Stimulated activated naive CD8-positive, alpha-beta T cell treated with anti-CD3 and anti-CD28 coated beads, Interleukin-15, amount 100 ng/mL, for 72 hours (primary cell): ENCODE data around the gene GRIN2A.
"Not testable (repeated sequence)": the region's sequence is repeated elsewhere in the genome, so short reads cannot be mapped to it uniquely, and the experiment has no call there.

ENCODE experiments used
- ATAC-seq: fragments of 150-1000 bp; cut with Tn5 transposase; 2 replicates; pipeline ENCODE4 v1.10.0; 2021; ENCODE audit warnings: mild to moderate bottlenecking, moderate library complexity
- DNase-seq, 2 donors: peaks; one replicate each; pipeline ENCODE4 v3.0.0; 2021 to 2022
- H3K27ac Mint-ChIP-seq, 2 donors: one replicate each; pipeline ENCODE4 v1.8.0; 2022; ENCODE audit warnings: mild to moderate bottlenecking in 2 of 2, mixed read lengths in 2 of 2, moderate library complexity in 2 of 2
- H3K27me3 Mint-ChIP-seq: one replicate; pipeline ENCODE4 v1.8.0; 2022; ENCODE audit warnings: mixed read lengths
- H3K4me1 Mint-ChIP-seq: one replicate; pipeline ENCODE4 v1.8.0; 2022; ENCODE audit warnings: mild to moderate bottlenecking, mixed read lengths
- H3K4me3 Mint-ChIP-seq, 2 donors: one replicate each; pipeline ENCODE4 v1.8.0; 2022; ENCODE audit warnings: mild to moderate bottlenecking in 2 of 2, mixed read lengths in 2 of 2, moderate library complexity in 1 of 2
- H3K9me3 Mint-ChIP-seq, 2 donors: one replicate each; pipeline ENCODE4 v1.8.0; 2022; ENCODE audit warnings: mixed read lengths in 2 of 2

Gene GRIN2A

DNA sequence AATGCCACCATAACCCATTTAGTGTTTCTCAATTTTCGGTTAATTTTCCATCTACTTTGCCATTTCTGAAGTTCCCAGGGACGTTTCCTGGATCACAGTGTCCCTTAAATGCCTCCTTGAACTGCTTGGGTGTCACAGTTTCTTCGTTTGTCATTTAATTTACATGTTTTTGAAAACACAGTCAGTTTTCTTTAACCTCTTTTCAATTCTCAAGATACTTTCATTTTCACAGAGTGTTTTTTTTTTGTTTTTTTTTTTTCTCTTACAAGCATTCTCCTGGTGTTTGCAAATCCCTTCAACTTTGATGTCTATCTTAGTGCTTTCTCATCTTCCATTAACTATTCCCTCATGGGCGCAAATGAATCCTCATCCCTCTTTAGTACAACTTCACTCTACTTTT, 283.7 kb downstream of the GRIN2A start:
- DNase-seq, result no peak
- H3K9me3 Mint-ChIP-seq, result peaks cover 5 to 11% of the 10 kb centered on the region in 2 donors
- H3K27ac Mint-ChIP-seq, result no peak overlapping the region
- no peaks in the 10 kb centered on the region for H3K4me1 Mint-ChIP-seq
- ATAC-seq, result no peak
- H3K4me3 Mint-ChIP-seq, result no peak overlapping the region
- no peaks in the 10 kb centered on the region for H3K27me3 Mint-ChIP-seq

- Mint-ChIP-seq H3K27me3 (no peaks in the 10 kb centered on the region), H3K27ac (no peak overlapping the region), H3K9me3 (peaks cover 5 to 7% of the 10 kb centered on the region in 2 donors), H3K4me3 (no peak overlapping the region), H3K4me1 (no peaks in the 10 kb centered on the region)
- DNase-seq (no peak), ATAC-seq (no peak)
These were observed 284.1 kb downstream of the GRIN2A start for GRCh38 chr16:9898124-9898523.

GRCh38 chr16:9895817-9896216, 286.4 kb downstream of the GRIN2A start:
- H3K27me3 Mint-ChIP-seq, result no peaks in the 10 kb centered on the region
- H3K9me3 Mint-ChIP-seq, result peaks cover 10 to 13% of the 10 kb centered on the region in 2 donors
- H3K4me1 Mint-ChIP-seq, result no peaks in the 10 kb centered on the region
- no peak for ATAC-seq
- DNase-seq, result no peak
- no peak overlapping the region for H3K27ac Mint-ChIP-seq
- H3K4me3 Mint-ChIP-seq, result no peak overlapping the region

DNA sequence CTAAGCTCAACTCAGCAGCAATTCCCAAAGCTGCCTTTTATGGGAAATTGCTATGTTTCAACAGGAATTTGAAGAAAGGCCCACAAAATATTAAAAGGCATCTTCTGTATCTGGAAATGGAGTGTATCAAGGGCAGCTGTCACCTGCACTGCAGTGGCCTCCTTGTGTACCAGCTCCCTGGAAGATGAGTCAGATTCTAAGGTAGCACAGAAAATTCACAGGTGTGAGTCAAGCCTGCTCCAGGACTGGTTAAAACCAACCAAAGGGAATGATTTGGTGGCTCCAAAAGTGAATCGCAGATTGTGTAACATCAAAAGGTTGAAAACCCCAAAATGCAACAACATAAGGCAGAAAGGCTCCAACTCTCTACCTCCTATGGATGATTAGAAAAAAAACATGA, 296.4 kb downstream of the GRIN2A start:
- no peaks in the 10 kb centered on the region for H3K9me3 Mint-ChIP-seq
- H3K4me3 Mint-ChIP-seq, result no peak overlapping the region
- H3K4me1 Mint-ChIP-seq, result no peaks in the 10 kb centered on the region
- no peak overlapping the region for H3K27ac Mint-ChIP-seq
- ATAC-seq (no peak), DNase-seq (no peak)
- no peaks in the 10 kb centered on the region for H3K27me3 Mint-ChIP-seq

DNA sequence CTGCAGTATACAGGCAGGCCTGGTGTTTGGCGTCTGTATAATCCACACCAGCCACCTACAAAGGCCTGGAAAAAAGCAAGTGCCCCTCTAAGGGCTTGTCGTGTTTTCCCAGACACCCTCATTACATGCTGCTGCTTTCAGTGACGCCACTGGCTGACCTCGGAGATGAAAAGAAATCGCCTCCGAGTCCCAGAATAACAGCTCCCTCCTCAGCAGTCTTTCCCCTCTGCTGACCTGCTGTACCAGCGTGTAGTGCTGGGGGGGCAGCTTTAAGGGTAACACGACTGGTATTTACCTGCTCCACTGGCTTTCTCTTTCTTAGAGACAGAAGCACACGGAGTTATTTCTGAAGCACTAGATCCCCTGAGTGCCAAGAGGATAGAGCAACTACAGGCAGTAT, 296.8 kb downstream of the GRIN2A start:
- ATAC-seq (no peak), DNase-seq (no peak)
- H3K9me3 Mint-ChIP-seq, result no peaks in the 10 kb centered on the region
- H3K27me3 Mint-ChIP-seq, result no peaks in the 10 kb centered on the region
- no peaks in the 10 kb centered on the region for H3K4me1 Mint-ChIP-seq
- H3K27ac Mint-ChIP-seq, result no peak overlapping the region
- no peak overlapping the region for H3K4me3 Mint-ChIP-seq

- H3K4me3 Mint-ChIP-seq, H3K4me1 Mint-ChIP-seq, H3K9me3 Mint-ChIP-seq, H3K27ac Mint-ChIP-seq, DNase-seq, H3K27me3 Mint-ChIP-seq, ATAC-seq: not testable (repeated sequence)
These were observed 306.2 kb downstream of the GRIN2A start for GRCh38 chr16:9875981-9876380.

GRCh38 chr16:9874219-9874618, 308.0 kb downstream of the GRIN2A start:
- DNase-seq (no peak), ATAC-seq (no peak)
- Mint-ChIP-seq H3K4me3 (no peak overlapping the region), H3K27ac (no peak overlapping the region), H3K4me1 (no peaks in the 10 kb centered on the region), H3K9me3 (no peaks in the 10 kb centered on the region), H3K27me3 (no peaks in the 10 kb centered on the region)

- Mint-ChIP-seq H3K4me1 (no peaks in the 10 kb centered on the region), H3K9me3 (no peaks in the 10 kb centered on the region), H3K27me3 (no peaks in the 10 kb centered on the region), H3K27ac (peak overlapping the region in 1 of 2 donors; percentile 0), H3K4me3 (no peak overlapping the region)
- no peak for ATAC-seq
- no peak for DNase-seq
These were observed 311.3 kb downstream of the GRIN2A start for GRCh38 chr16:9870962-9871361.

DNA sequence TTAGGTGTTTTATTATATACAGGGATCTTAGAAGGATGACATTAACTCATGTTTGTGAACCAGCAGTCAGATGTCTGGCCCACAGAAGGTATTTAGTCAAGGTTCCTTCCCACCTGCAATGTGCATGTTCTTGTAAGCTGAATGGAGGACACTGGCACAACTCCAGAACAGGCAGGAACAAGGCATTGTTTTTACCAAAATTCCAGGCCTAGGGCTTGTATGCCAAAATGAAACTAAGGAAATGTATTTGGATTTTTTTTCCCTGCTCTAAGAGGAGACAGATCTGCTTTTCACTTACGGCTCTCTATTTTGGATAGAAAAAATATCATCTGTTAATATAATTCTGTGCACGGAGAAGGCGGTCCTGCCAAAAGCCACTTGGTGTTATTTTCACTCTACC, 312.5 kb downstream of the GRIN2A start:
- H3K4me3 Mint-ChIP-seq, result no peak overlapping the region
- no peaks in the 10 kb centered on the region for H3K9me3 Mint-ChIP-seq
- H3K27ac Mint-ChIP-seq, result no peak overlapping the region
- no peaks in the 10 kb centered on the region for H3K27me3 Mint-ChIP-seq
- H3K4me1 Mint-ChIP-seq, result no peaks in the 10 kb centered on the region
- ATAC-seq (no peak), DNase-seq (no peak)

- no peaks in the 10 kb centered on the region for H3K4me1 Mint-ChIP-seq
- H3K9me3 Mint-ChIP-seq, result no peaks in the 10 kb centered on the region
- no peak overlapping the region for H3K4me3 Mint-ChIP-seq
- DNase-seq (no peak), ATAC-seq (no peak)
- H3K27ac Mint-ChIP-seq, result no peak overlapping the region
- no peaks in the 10 kb centered on the region for H3K27me3 Mint-ChIP-seq
These were observed 313.6 kb downstream of the GRIN2A start for GRCh38 chr16:9868606-9869149.

DNA sequence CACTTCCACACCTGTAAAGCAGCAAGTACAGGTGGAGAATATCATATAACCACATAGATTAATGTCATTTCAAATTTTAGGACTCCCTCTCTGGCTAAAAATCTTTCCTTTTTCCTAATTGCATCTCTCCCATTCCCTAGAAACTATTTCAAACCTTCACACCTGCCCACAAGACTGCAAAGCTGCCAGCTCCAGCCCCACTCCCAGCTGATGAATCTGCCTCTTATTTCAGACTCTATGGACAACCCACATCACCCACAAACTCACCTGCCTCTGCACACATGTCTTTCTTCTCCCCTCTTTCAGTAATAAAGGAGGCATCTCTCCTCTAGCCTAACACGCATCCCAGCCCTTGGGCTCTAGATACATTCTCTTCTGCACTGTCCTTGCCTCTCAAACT, 315.1 kb downstream of the GRIN2A start:
- DNase-seq, result no peak
- no peaks in the 10 kb centered on the region for H3K9me3 Mint-ChIP-seq
- H3K27ac Mint-ChIP-seq, result no peak overlapping the region
- no peaks in the 10 kb centered on the region for H3K4me1 Mint-ChIP-seq
- no peak for ATAC-seq
- no peak overlapping the region for H3K4me3 Mint-ChIP-seq
- no peaks in the 10 kb centered on the region for H3K27me3 Mint-ChIP-seq

DNA sequence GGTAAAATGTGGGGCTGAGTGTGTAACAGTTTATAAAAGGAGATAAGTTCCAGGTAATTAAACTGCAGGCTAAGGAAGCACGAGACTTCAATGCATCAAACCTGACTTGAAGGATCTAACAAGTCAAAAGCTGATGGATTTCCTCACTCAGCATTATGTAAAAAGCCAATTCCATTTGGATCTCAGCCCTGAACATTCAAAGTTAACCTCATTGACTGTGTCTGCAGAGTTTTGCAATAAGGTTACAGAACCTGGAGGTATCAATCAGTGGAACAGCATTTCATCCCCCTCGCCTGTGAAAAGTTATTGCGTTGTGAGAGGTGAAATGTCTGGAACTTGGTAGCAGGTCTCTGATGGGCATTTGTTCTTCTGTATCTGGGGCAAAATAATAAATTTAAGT, 317.8 kb downstream of the GRIN2A start:
- DNase-seq (no peak), ATAC-seq (no peak)
- no peaks in the 10 kb centered on the region for H3K27me3 Mint-ChIP-seq
- no peak overlapping the region for H3K4me3 Mint-ChIP-seq
- H3K9me3 Mint-ChIP-seq, result no peaks in the 10 kb centered on the region
- H3K4me1 Mint-ChIP-seq, result no peaks in the 10 kb centered on the region
- H3K27ac Mint-ChIP-seq, result no peak overlapping the region

DNA sequence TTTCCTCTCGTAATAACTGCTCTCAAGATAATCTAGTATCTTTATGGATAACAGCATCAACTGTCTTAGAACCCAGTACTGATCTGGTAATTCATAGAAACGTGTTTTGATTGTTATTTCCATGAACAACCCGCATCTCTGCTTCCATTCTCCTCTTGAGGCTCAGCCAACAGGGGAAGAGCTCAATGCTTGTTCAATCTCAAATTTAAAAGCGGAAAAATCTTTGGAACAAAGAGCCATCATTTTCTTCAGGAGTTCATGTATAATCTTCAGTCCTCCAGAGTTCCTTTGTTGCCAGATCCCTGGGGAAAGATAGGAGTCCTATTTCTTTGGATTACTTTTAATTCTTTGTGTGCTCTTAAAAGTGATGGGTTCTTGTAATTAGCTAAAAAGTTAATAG, 319.9 kb downstream of the GRIN2A start:
- H3K27me3 Mint-ChIP-seq, result no peaks in the 10 kb centered on the region
- no peak overlapping the region for H3K4me3 Mint-ChIP-seq
- DNase-seq, result no peak
- no peak for ATAC-seq
- H3K27ac Mint-ChIP-seq, result no peak overlapping the region
- H3K9me3 Mint-ChIP-seq, result no peaks in the 10 kb centered on the region
- H3K4me1 Mint-ChIP-seq, result no peaks in the 10 kb centered on the region

- Mint-ChIP-seq H3K4me3 (no peak overlapping the region), H3K9me3 (no peaks in the 10 kb centered on the region), H3K27ac (no peak overlapping the region), H3K27me3 (no peaks in the 10 kb centered on the region), H3K4me1 (no peaks in the 10 kb centered on the region)
- DNase-seq, result no peak
- no peak for ATAC-seq
These were observed 321.4 kb downstream of the GRIN2A start for GRCh38 chr16:9860876-9861275.

- no peaks in the 10 kb centered on the region for H3K9me3 Mint-ChIP-seq
- ATAC-seq (no peak), DNase-seq (no peak)
- no peaks in the 10 kb centered on the region for H3K27me3 Mint-ChIP-seq
- H3K4me3 Mint-ChIP-seq, result no peak overlapping the region
- H3K27ac Mint-ChIP-seq, result no peak overlapping the region
- H3K4me1 Mint-ChIP-seq, result no peaks in the 10 kb centered on the region
These were observed 322.4 kb downstream of the GRIN2A start for GRCh38 chr16:9859701-9860327.

DNA sequence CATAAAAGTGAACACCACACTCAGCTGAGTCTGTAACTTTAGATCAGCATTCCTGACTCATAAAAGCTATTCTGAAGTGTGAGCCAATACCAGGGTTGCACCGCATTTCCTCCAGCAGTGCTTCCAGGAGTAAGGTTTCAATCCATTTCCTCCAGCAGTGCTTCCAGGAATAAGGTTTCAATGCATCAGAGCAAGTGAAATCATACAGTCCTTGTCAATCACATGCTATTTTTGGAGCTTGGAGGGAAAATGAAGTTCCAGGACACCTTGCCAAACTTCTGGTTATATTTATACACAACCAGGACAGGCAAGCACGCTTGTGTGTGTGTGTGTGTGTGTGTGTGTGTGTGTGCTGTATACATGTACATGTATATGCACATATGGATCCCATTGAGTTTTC, 327.6 kb downstream of the GRIN2A start:
- ATAC-seq, result no peak
- no peaks in the 10 kb centered on the region for H3K4me1 Mint-ChIP-seq
- no peak overlapping the region for H3K4me3 Mint-ChIP-seq
- H3K27ac Mint-ChIP-seq, result no peak overlapping the region
- DNase-seq, result no peak
- H3K9me3 Mint-ChIP-seq, result no peaks in the 10 kb centered on the region
- no peaks in the 10 kb centered on the region for H3K27me3 Mint-ChIP-seq

GRCh38 chr16:9852003-9852402, 330.2 kb downstream of the GRIN2A start:
- no peaks in the 10 kb centered on the region for H3K4me1 Mint-ChIP-seq
- no peak overlapping the region for H3K4me3 Mint-ChIP-seq
- H3K27ac Mint-ChIP-seq, result no peak overlapping the region
- H3K9me3 Mint-ChIP-seq, result no peaks in the 10 kb centered on the region
- ATAC-seq (no peak), DNase-seq (no peak)
- no peaks in the 10 kb centered on the region for H3K27me3 Mint-ChIP-seq
